ENCODE data around the gene MPZL2. TPM values are rescaled to one million over a fixed set of nuclear protein-coding genes. Genes with fewer than 3 reads are reported as not detected.
A peak's percentile ranks its signal among the peaks of the same experiment; 100 is the strongest.

Gene MPZL2
- total RNA-seq, 1 experiment from 2014 or later = 0.26 TPM

DNA sequence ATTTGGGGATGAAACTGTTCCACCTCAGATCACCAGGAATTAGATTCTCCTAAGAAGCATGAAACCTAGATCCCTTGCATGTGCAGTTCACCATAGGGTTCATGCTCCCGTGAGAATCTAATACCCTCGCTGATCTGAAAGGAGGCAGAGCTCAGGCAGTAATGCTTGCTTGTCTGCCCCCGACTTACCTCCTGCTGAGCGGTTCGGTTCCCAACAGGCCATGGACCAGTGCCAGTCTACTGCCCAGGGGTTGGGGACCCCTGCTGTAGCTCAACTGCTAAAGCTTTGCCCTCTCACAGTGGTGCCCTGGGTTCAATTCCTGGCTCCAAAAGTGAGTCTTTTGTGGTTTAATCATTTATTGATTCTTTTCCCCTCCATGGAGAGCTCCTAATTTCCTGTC lies 42.7 kb downstream of the MPZL2 start:
- no peak overlapping the region for H4K5ac ChIP-seq (ENCODE audit: insufficient read length, low read depth, low read length)
- peaks cover 27% of the 10 kb centered on the region for H3K27me3 Mint-ChIP-seq (ENCODE audit: low read depth)
- H3K56ac ChIP-seq (ENCODE audit: insufficient read length, low read depth, low read length) = no peak overlapping the region
- H3K9ac ChIP-seq (ENCODE audit: extremely low read depth, insufficient read length, low read length) = no peak overlapping the region
- H3K4me1 ChIP-seq (ENCODE audit: insufficient read depth, low read length) = no peaks in the 10 kb centered on the region
- no peaks in the 10 kb centered on the region for H3K36me3 Mint-ChIP-seq (ENCODE audit: insufficient read depth in 1 of 3, low read depth in 3 of 3)
- no peak overlapping the region for H3K4ac ChIP-seq (ENCODE audit: low read depth, low read length)
- H3K27me3 ChIP-seq (ENCODE audit: insufficient read depth, low read length) = no peaks in the 10 kb centered on the region
- no peaks in the 10 kb centered on the region for H3K4me1 Mint-ChIP-seq
- 0 out of 2 replicates have a peak overlapping the region, but pooled peaks have one; percentile 61 for H3K14ac ChIP-seq (ENCODE audit: insufficient read depth, low read length)
- no peak overlapping the region for H3K4me2 ChIP-seq (ENCODE audit: insufficient read depth, insufficient read length, low read length)
- no peak for DNase-seq
- H3K9me3 ChIP-seq (ENCODE audit: control insufficient read depth, low read depth, low read length) = no peaks in the 10 kb centered on the region
- no peaks in the 10 kb centered on the region for H3K79me2 ChIP-seq (ENCODE audit: insufficient read depth, low read length)
- no peak overlapping the region for H4K8ac ChIP-seq (replicated peaks; ENCODE audit: insufficient read length, low read depth, low read length)
- H3K18ac ChIP-seq (ENCODE audit: insufficient read length, low read depth, low read length) = no peak overlapping the region
- H4K91ac ChIP-seq (ENCODE audit: insufficient read length, low read depth, low read length) = no peak overlapping the region
- no peaks in the 10 kb centered on the region for H3K9me3 Mint-ChIP-seq
- no peaks in the 10 kb centered on the region for H3K23me2 ChIP-seq (ENCODE audit: insufficient read length, low read depth, low read length, poor library complexity, severe bottlenecking)
- no peaks in the 10 kb centered on the region for H4K20me1 ChIP-seq (ENCODE audit: control insufficient read depth, insufficient read depth, insufficient read length)
- WGBS (ENCODE audit: extremely low coverage, insufficient read length, low lambda C conversion rate) = no CpG with 5 or more reads among the region's 5 CpGs
- H2BK12ac ChIP-seq (ENCODE audit: insufficient read length, low read depth, low read length) = no peak overlapping the region
- no peak overlapping the region for H2AFZ ChIP-seq (ENCODE audit: low read length)
- no peak overlapping the region for H3K27ac Mint-ChIP-seq
- no peak overlapping the region for H2BK5ac ChIP-seq (ENCODE audit: insufficient read length, low read length)
- no peak overlapping the region for H3T11ph ChIP-seq (ENCODE audit: low read length)
- no peak overlapping the region for H2BK15ac ChIP-seq (ENCODE audit: low read depth, low read length)
- no peak overlapping the region for H3K4me3 Mint-ChIP-seq
- no peak overlapping the region for H2BK20ac ChIP-seq (ENCODE audit: low read depth, low read length, poor library complexity, severe bottlenecking)
- H3K79me1 ChIP-seq (ENCODE audit: insufficient read depth, low read depth, low read length, poor library complexity, severe bottlenecking) = no peaks in the 10 kb centered on the region
- H3K23ac ChIP-seq (ENCODE audit: insufficient read length, low read depth, low read length) = no peak overlapping the region
- TF ChIP-seq, protein P1, sequence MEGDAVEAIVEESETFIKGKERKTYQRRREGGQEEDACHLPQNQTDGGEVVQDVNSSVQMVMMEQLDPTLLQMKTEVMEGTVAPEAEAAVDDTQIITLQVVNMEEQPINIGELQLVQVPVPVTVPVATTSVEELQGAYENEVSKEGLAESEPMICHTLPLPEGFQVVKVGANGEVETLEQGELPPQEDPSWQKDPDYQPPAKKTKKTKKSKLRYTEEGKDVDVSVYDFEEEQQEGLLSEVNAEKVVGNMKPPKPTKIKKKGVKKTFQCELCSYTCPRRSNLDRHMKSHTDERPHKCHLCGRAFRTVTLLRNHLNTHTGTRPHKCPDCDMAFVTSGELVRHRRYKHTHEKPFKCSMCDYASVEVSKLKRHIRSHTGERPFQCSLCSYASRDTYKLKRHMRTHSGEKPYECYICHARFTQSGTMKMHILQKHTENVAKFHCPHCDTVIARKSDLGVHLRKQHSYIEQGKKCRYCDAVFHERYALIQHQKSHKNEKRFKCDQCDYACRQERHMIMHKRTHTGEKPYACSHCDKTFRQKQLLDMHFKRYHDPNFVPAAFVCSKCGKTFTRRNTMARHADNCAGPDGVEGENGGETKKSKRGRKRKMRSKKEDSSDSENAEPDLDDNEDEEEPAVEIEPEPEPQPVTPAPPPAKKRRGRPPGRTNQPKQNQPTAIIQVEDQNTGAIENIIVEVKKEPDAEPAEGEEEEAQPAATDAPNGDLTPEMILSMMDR (conservative IDR thresholded peaks at IDR 0.05) = no peak
- no peak overlapping the region for H2BK120ac ChIP-seq (ENCODE audit: low read depth, low read length, poor library complexity, severe bottlenecking)
- no peak overlapping the region for H3K27ac ChIP-seq (ENCODE audit: insufficient read length, low read depth, low read length)
- no peak overlapping the region for H2AK5ac ChIP-seq (ENCODE audit: insufficient read length, low read length)

All from H9 (cell line).